OCI-LY1 (cell line): ENCODE measurements around the gene CCL26.

Experiments
- H2AFZ ChIP-seq: fragments of 200-600 bp; sonication (generic), shearing (Covaris generic); 2 replicates; pipeline ENCODE4 v1.6.0; 2014; ENCODE audit warnings: antibody characterized with exemption, mild to moderate bottlenecking, low read length
- H3F3A ChIP-seq: fragments of 200-600 bp; sonication (generic), shearing (Covaris generic); 2 replicates; pipeline ENCODE4 v1.6.0; 2014; ENCODE audit warnings: mild to moderate bottlenecking, antibody characterized with exemption, low read length, moderate library complexity; ENCODE audit not compliant: insufficient read depth
- H3K27ac ChIP-seq: fragments of 200-600 bp; sonication (generic); 2 replicates; pipeline ENCODE4 v1.5.1; 2014; ENCODE audit warnings: low read length, mixed run types, mild to moderate bottlenecking, low read depth; ENCODE audit not compliant: poor library complexity, severe bottlenecking
- H3K27me3 ChIP-seq: fragments of 200-600 bp; sonication (generic); 2 replicates; pipeline ENCODE4 v1.6.0; 2014; ENCODE audit warnings: antibody characterized with exemption, mild to moderate bottlenecking, low read length, moderate library complexity; ENCODE audit not compliant: insufficient read depth
- H3K36me3 ChIP-seq: fragments of 200-600 bp; sonication (generic); 2 replicates; pipeline ENCODE4 v1.6.1; 2014; ENCODE audit warnings: mild to moderate bottlenecking, antibody characterized with exemption, low read length, moderate library complexity, mixed read lengths; ENCODE audit not compliant: insufficient read depth
- H3K4me1 ChIP-seq: fragments of 200-600 bp; sonication (generic); 2 replicates; pipeline ENCODE4 v1.5.1; 2014; ENCODE audit warnings: mild to moderate bottlenecking, low read length, moderate library complexity; ENCODE audit not compliant: insufficient read depth, severe bottlenecking
- H3K4me2 ChIP-seq: fragments of 200-600 bp; sonication (generic), shearing (Covaris generic); 2 replicates; pipeline ENCODE4 v1.6.1; 2014; ENCODE audit warnings: low read length
- H3K4me3 ChIP-seq: fragments of 200-600 bp; sonication (generic); 2 replicates; pipeline ENCODE4 v1.5.1; 2014; ENCODE audit warnings: low read length, low read depth, mild to moderate bottlenecking, mixed read lengths; ENCODE audit not compliant: poor library complexity, severe bottlenecking
- H3K79me2 ChIP-seq: fragments of 200-600 bp; shearing (Covaris generic); 2 replicates; pipeline ENCODE4 v1.6.1; 2016; ENCODE audit warnings: mixed run types, low read length, mixed read lengths; ENCODE audit not compliant: insufficient read depth
- H3K9ac ChIP-seq: fragments of 200-600 bp; sonication (generic), shearing (Covaris generic); 2 replicates; pipeline ENCODE4 v1.6.1; 2014; ENCODE audit warnings: mild to moderate bottlenecking, low read length, mixed read lengths
- H3K9me2 ChIP-seq: fragments of 200-600 bp; sonication (generic), shearing (Covaris generic); 2 replicates; pipeline ENCODE4 v1.6.1; 2014; ENCODE audit warnings: low read depth, mild to moderate bottlenecking, low read length, mixed read lengths
- H3K9me3 ChIP-seq: fragments of 200-600 bp; shearing (Covaris generic); 2 replicates; pipeline ENCODE4 v1.6.1; 2014; ENCODE audit warnings: low read length, mixed read lengths
- H4K20me1 ChIP-seq: fragments of 200-600 bp; sonication (generic), shearing (Covaris generic); 2 replicates; pipeline ENCODE4 v1.6.0; 2016; ENCODE audit warnings: mild to moderate bottlenecking, low read length; ENCODE audit not compliant: insufficient read depth
- CTCF ChIP-seq: fragments of 200-600 bp; sonication (generic), shearing (Covaris generic); IDR thresholded peaks from 2 replicates; pipeline ENCODE4 v1.5.1; 2017; ENCODE audit warnings: mild to moderate bottlenecking, antibody characterized with exemption, low read length, moderate library complexity, mixed read lengths
- EZH2 ChIP-seq: fragments of 200-600 bp; sonication (generic), shearing (Covaris generic); IDR thresholded peaks from 2 replicates; pipeline ENCODE4 v1.8.0; 2017; ENCODE audit warnings: borderline replicate concordance, mixed run types, mild to moderate bottlenecking, antibody characterized with exemption, low read length, moderate library complexity, mixed read lengths

CCL26 gene

GRCh38 chr7:75809396-75809795, 37.4 kb upstream of the CCL26 start:
- H3K4me1 ChIP-seq, result no peaks in the 10 kb centered on the region
- H3K79me2 ChIP-seq, result no peaks in the 10 kb centered on the region
- H3K9me2 ChIP-seq, result no peaks in the 10 kb centered on the region
- H3K27ac ChIP-seq, result no peak overlapping the region
- H3K4me2 ChIP-seq, result no peak overlapping the region
- H3K9me3 ChIP-seq, result peaks cover 7% of the 10 kb centered on the region; the same call in 1 of the 2 replicates
- H2AFZ ChIP-seq, result no peak overlapping the region
- H4K20me1 ChIP-seq, result no peaks in the 10 kb centered on the region
- no peaks in the 10 kb centered on the region for H3F3A ChIP-seq
- no peak for TF ChIP-seq EZH2
- no peak for TF ChIP-seq CTCF
- H3K9ac ChIP-seq, result no peak overlapping the region
- H3K4me3 ChIP-seq, result no peak overlapping the region
- peaks cover 10% of the 10 kb centered on the region; the same call in 1 of the 2 replicates for H3K27me3 ChIP-seq
- H3K36me3 ChIP-seq, result no peaks in the 10 kb centered on the region; the same call in 1 of the 2 replicates

GRCh38 chr7:75808106-75808505, 36.1 kb upstream of the CCL26 start:
- Histone ChIP-seq H3K4me1 (no peaks in the 10 kb centered on the region), H3K36me3 (no peaks in the 10 kb centered on the region; the same call in 1 of the 2 replicates), H3K27me3 (peaks cover 10% of the 10 kb centered on the region; the same call in 1 of the 2 replicates), H3K79me2 (no peaks in the 10 kb centered on the region), H4K20me1 (no peaks in the 10 kb centered on the region), H3F3A (no peaks in the 10 kb centered on the region), H3K9me2 (no peaks in the 10 kb centered on the region), H3K4me2 (no peak overlapping the region), H3K27ac (no peak overlapping the region), H3K4me3 (no peak overlapping the region), H3K9ac (no peak overlapping the region), H2AFZ (no peak overlapping the region), H3K9me3 (peaks cover 7% of the 10 kb centered on the region; the same call in 1 of the 2 replicates)
- TF ChIP-seq CTCF, result no peak
- TF ChIP-seq EZH2, result no peak

GRCh38 chr7:75807452-75807851, 35.4 kb upstream of the CCL26 start:
- H3K4me1 ChIP-seq, result no peaks in the 10 kb centered on the region
- H3K4me3 ChIP-seq, result no peak overlapping the region
- peaks cover 7% of the 10 kb centered on the region; the same call in 1 of the 2 replicates for H3K9me3 ChIP-seq
- H3K4me2 ChIP-seq, result no peak overlapping the region
- no peak for TF ChIP-seq CTCF
- no peak for TF ChIP-seq EZH2
- no peaks in the 10 kb centered on the region for H3F3A ChIP-seq
- no peaks in the 10 kb centered on the region for H3K79me2 ChIP-seq
- no peaks in the 10 kb centered on the region for H4K20me1 ChIP-seq
- H3K27ac ChIP-seq, result no peak overlapping the region
- no peaks in the 10 kb centered on the region for H3K9me2 ChIP-seq
- H3K9ac ChIP-seq, result no peak overlapping the region
- no peak overlapping the region for H2AFZ ChIP-seq
- no peaks in the 10 kb centered on the region; the same call in 1 of the 2 replicates for H3K36me3 ChIP-seq
- peaks cover 10% of the 10 kb centered on the region; the same call in 1 of the 2 replicates for H3K27me3 ChIP-seq
